ENCODE results near the gene CCDC142. TPM values are rescaled to one million over a fixed set of nuclear protein-coding genes. Genes with fewer than 3 reads are reported as not detected.

CCDC142 gene
- total RNA-seq, 3 donors from 2014 or later (not counting 1 experiment from before 2014, with no cell fraction given) = 14.9 to 25.2 (median 15.6) TPM

GRCh38 chr2:74458938-74459363, 23.8 kb downstream of the CCDC142 start:
- H3K36me3 ChIP-seq (ENCODE audit: control insufficient read depth, insufficient read depth, low read length) = peaks cover 10% of the 10 kb centered on the region
- Mint-ChIP-seq H3K9me3 (no peaks in the 10 kb centered on the region), H3K4me1 (peaks cover 58 to 71% of the 10 kb centered on the region in 2 donors)

GRCh38 chr2:74458132-74458937, 24.5 kb downstream of the CCDC142 start, which contains the start of gene WBP1:
Gene WBP1, plus strand, starts transcription at chr2:74458438. Its CDS starts 165 bp downstream, at chr2:74458603.
- Histone ChIP-seq H3K4me3 (ENCODE audit: low read length) (peak within 1 kb of the TSS; percentile 89), H3K4me1 (ENCODE audit: control insufficient read depth, insufficient read depth, low read length) (peaks cover 37% of the 10 kb centered on the region), H3K27me3 (ENCODE audit: control insufficient read depth, insufficient read depth, low read length) (no peaks in the 10 kb centered on the region), H3K9me3 (ENCODE audit: control insufficient read depth, insufficient read depth, low read length) (no peaks in the 10 kb centered on the region), H3K27ac (ENCODE audit: low read length) (peak within 1 kb of the TSS; percentile 99), H3K36me3 (ENCODE audit: control insufficient read depth, insufficient read depth, low read length) (peaks cover 10% of the 10 kb centered on the region)
- ATAC-seq (peak; percentile 77 to 93 (median 81)), DNase-seq (peak; percentile 98 to 100)
- Mint-ChIP-seq H3K27ac (peak within 1 kb of the TSS; percentile 98 to 99), H3K4me3 (peak within 1 kb of the TSS; percentile 98), H3K4me1 (peaks cover 59 to 73% of the 10 kb centered on the region in 2 donors), H3K9me3 (no peaks in the 10 kb centered on the region), H3K27me3 (ENCODE audit: low read depth in 2 of 2) (no peaks in the 10 kb centered on the region), H3K36me3 (no peaks in the 10 kb centered on the region)
- TF ChIP-seq, protein P1, sequence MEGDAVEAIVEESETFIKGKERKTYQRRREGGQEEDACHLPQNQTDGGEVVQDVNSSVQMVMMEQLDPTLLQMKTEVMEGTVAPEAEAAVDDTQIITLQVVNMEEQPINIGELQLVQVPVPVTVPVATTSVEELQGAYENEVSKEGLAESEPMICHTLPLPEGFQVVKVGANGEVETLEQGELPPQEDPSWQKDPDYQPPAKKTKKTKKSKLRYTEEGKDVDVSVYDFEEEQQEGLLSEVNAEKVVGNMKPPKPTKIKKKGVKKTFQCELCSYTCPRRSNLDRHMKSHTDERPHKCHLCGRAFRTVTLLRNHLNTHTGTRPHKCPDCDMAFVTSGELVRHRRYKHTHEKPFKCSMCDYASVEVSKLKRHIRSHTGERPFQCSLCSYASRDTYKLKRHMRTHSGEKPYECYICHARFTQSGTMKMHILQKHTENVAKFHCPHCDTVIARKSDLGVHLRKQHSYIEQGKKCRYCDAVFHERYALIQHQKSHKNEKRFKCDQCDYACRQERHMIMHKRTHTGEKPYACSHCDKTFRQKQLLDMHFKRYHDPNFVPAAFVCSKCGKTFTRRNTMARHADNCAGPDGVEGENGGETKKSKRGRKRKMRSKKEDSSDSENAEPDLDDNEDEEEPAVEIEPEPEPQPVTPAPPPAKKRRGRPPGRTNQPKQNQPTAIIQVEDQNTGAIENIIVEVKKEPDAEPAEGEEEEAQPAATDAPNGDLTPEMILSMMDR (IDR thresholded peaks at IDR 0.05) = no peak
- intact Hi-C loops (cut with micrococcal nuclease) = loop anchor here (1.0 to 10.0 kb wide), 6 partner anchors 14 to 1224 kb away; partner anchors contain the start of genes C2orf81, CCT7, MRPL53 and PCGF1
- WGBS (ENCODE audit: insufficient coverage) = 0% methylated on average over 30 of the region's 38 CpGs

More at GRCh38 chr2:74458938-74459363, 23.8 kb downstream of the CCDC142 start:
- TF ChIP-seq, protein P1 (IDR thresholded peaks at IDR 0.05) = no peak
- peak overlapping the region; percentile 79 for H3K27ac ChIP-seq (ENCODE audit: low read length)
- intact Hi-C loops (cut with micrococcal nuclease) = loop anchor here (1.0 to 10.0 kb wide), 6 partner anchors 13 to 1224 kb away; partner anchors contain the start of genes C2orf81, CCT7, MRPL53 and PCGF1
- H3K9me3 ChIP-seq (ENCODE audit: control insufficient read depth, insufficient read depth, low read length) = no peaks in the 10 kb centered on the region
- peaks cover 38% of the 10 kb centered on the region for H3K4me1 ChIP-seq (ENCODE audit: control insufficient read depth, insufficient read depth, low read length)
- Mint-ChIP-seq H3K27ac (peak overlapping the region; percentile 98 to 99), H3K4me3 (peak overlapping the region; percentile 98), H3K27me3 (ENCODE audit: low read depth in 2 of 2) (no peaks in the 10 kb centered on the region), H3K36me3 (no peaks in the 10 kb centered on the region)
- no peaks in the 10 kb centered on the region for H3K27me3 ChIP-seq (ENCODE audit: control insufficient read depth, insufficient read depth, low read length)
- WGBS (ENCODE audit: insufficient coverage) = 15% methylated on average over 7 of the region's 10 CpGs
- ATAC-seq (no peak), DNase-seq (peak in 1 of 2 donors; percentile 44)
- H3K4me3 ChIP-seq (ENCODE audit: low read length) = peak overlapping the region; percentile 89

GRCh38 chr2:74457549-74458131, 25.2 kb downstream of the CCDC142 start:
- peak overlapping the region; percentile 99 for H3K27ac ChIP-seq (ENCODE audit: low read length)
- DNase-seq (peak; percentile 81 to 89), ATAC-seq (peak; percentile 37 to 62 (median 51))
- Mint-ChIP-seq H3K4me3 (peak overlapping the region; percentile 98), H3K36me3 (no peaks in the 10 kb centered on the region), H3K27ac (peak overlapping the region; percentile 98 to 99), H3K9me3 (no peaks in the 10 kb centered on the region), H3K27me3 (ENCODE audit: low read depth in 2 of 2) (no peaks in the 10 kb centered on the region), H3K4me1 (peaks cover 63 to 80% of the 10 kb centered on the region in 2 donors)
- peaks cover 8% of the 10 kb centered on the region for H3K36me3 ChIP-seq (ENCODE audit: control insufficient read depth, insufficient read depth, low read length)
- H3K27me3 ChIP-seq (ENCODE audit: control insufficient read depth, insufficient read depth, low read length) = no peaks in the 10 kb centered on the region
- no peaks in the 10 kb centered on the region for H3K9me3 ChIP-seq (ENCODE audit: control insufficient read depth, insufficient read depth, low read length)
- intact Hi-C loops (cut with micrococcal nuclease) = loop anchor here (1.0 to 10.0 kb wide), 6 partner anchors 15 to 1223 kb away; partner anchors contain the start of genes C2orf81, CCT7, MRPL53 and PCGF1
- under 1% methylated on average over 43 of the region's 46 CpGs for WGBS (ENCODE audit: insufficient coverage)
- H3K4me1 ChIP-seq (ENCODE audit: control insufficient read depth, insufficient read depth, low read length) = peaks cover 44% of the 10 kb centered on the region
- H3K4me3 ChIP-seq (ENCODE audit: low read length) = peak overlapping the region; percentile 89
- TF ChIP-seq, protein P1 (IDR thresholded peaks at IDR 0.05) = no peak
